HUES48 (cell line): ENCODE data around the gene MTIF3.

Experiments used
- H3K27ac ChIP-seq: one replicate; pipeline ENCODE4 v1.7.0; 2013; ENCODE audit warnings: low read depth, low read length, inconsistent platforms
- H3K27me3 ChIP-seq: 2 replicates; pipeline ENCODE4 v1.6.1; 2013; ENCODE audit warnings: mild to moderate bottlenecking, low read length; ENCODE audit not compliant: control insufficient read depth, insufficient read depth
- H3K36me3 ChIP-seq: 2 replicates; pipeline ENCODE4 v1.6.1; 2013; ENCODE audit warnings: low read length; ENCODE audit not compliant: control insufficient read depth, insufficient read depth
- H3K4me1 ChIP-seq: 2 replicates; pipeline ENCODE4 v1.6.1; 2013; ENCODE audit warnings: mild to moderate bottlenecking, low read length; ENCODE audit not compliant: control insufficient read depth, insufficient read depth
- H3K4me3 ChIP-seq: 2 replicates; pipeline ENCODE4 v1.5.1; 2013; ENCODE audit warnings: mild to moderate bottlenecking, low read depth, low read length
- H3K9ac ChIP-seq: 2 replicates; pipeline ENCODE4 v1.6.1; 2013; ENCODE audit warnings: mild to moderate bottlenecking, low read depth, low read length, moderate library complexity
- H3K9me3 ChIP-seq: 2 replicates; pipeline ENCODE4 v1.6.1; 2013; ENCODE audit warnings: low read length; ENCODE audit not compliant: control insufficient read depth, insufficient read depth

Gene MTIF3

GRCh38 chr13:27481766-27482165 is 31.4 kb upstream of the MTIF3 start:
- peaks cover 3% of the 10 kb centered on the region; the same call in 1 of the 2 replicates for H3K27me3 ChIP-seq
- peaks cover 3% of the 10 kb centered on the region; the same call in 1 of the 2 replicates for H3K4me1 ChIP-seq
- no peaks in the 10 kb centered on the region for H3K9me3 ChIP-seq
- H3K36me3 ChIP-seq = no peaks in the 10 kb centered on the region
- H3K4me3 ChIP-seq = no peak overlapping the region
- no peak overlapping the region for H3K27ac ChIP-seq
- H3K9ac ChIP-seq = no peak overlapping the region

- Histone ChIP-seq H3K9me3 (no peaks in the 10 kb centered on the region), H3K27ac (no peak overlapping the region), H3K4me3 (no peak overlapping the region), H3K27me3 (no peaks in the 10 kb centered on the region), H3K36me3 (no peaks in the 10 kb centered on the region), H3K4me1 (peaks cover 3% of the 10 kb centered on the region; the same call in 1 of the 2 replicates), H3K9ac (no peak overlapping the region)
Measured at GRCh38 chr13:27476943-27477703, 26.8 kb upstream of the MTIF3 start.

GRCh38 chr13:27474751-27475268 is 24.4 kb upstream of the MTIF3 start:
- Histone ChIP-seq H3K36me3 (no peaks in the 10 kb centered on the region), H3K27ac (no peak overlapping the region), H3K4me1 (no peaks in the 10 kb centered on the region), H3K9me3 (no peaks in the 10 kb centered on the region), H3K4me3 (no peak overlapping the region), H3K9ac (no peak overlapping the region), H3K27me3 (no peaks in the 10 kb centered on the region)

- no peak overlapping the region for H3K27ac ChIP-seq
- no peaks in the 10 kb centered on the region for H3K36me3 ChIP-seq
- no peak overlapping the region for H3K4me3 ChIP-seq
- no peak overlapping the region for H3K9ac ChIP-seq
- no peaks in the 10 kb centered on the region for H3K4me1 ChIP-seq
- no peaks in the 10 kb centered on the region for H3K27me3 ChIP-seq
- H3K9me3 ChIP-seq = no peaks in the 10 kb centered on the region
Measured at GRCh38 chr13:27472941-27473340, 22.6 kb upstream of the MTIF3 start.

GRCh38 chr13:27472441-27472840 is 22.1 kb upstream of the MTIF3 start:
- H3K36me3 ChIP-seq = no peaks in the 10 kb centered on the region
- H3K9ac ChIP-seq = no peak overlapping the region
- no peaks in the 10 kb centered on the region for H3K9me3 ChIP-seq
- H3K27ac ChIP-seq = no peak overlapping the region
- no peaks in the 10 kb centered on the region for H3K4me1 ChIP-seq
- H3K4me3 ChIP-seq = no peak overlapping the region
- H3K27me3 ChIP-seq = no peaks in the 10 kb centered on the region

- no peak overlapping the region for H3K4me3 ChIP-seq
Measured at GRCh38 chr13:27470075-27470820, 19.9 kb upstream of the MTIF3 start.

GRCh38 chr13:27466513-27466912 is 16.1 kb upstream of the MTIF3 start:
- Histone ChIP-seq H3K9ac (no peak overlapping the region), H3K9me3 (no peaks in the 10 kb centered on the region), H3K27me3 (no peaks in the 10 kb centered on the region), H3K4me1 (no peaks in the 10 kb centered on the region), H3K36me3 (no peaks in the 10 kb centered on the region), H3K4me3 (no peak overlapping the region), H3K27ac (no peak overlapping the region)

More at GRCh38 chr13:27470075-27470820, 19.9 kb upstream of the MTIF3 start:
- no peaks in the 10 kb centered on the region for H3K36me3 ChIP-seq
- no peak overlapping the region for H3K9ac ChIP-seq
- H3K9me3 ChIP-seq = no peaks in the 10 kb centered on the region
- no peaks in the 10 kb centered on the region for H3K4me1 ChIP-seq
- no peaks in the 10 kb centered on the region for H3K27me3 ChIP-seq
- H3K27ac ChIP-seq = no peak overlapping the region

GRCh38 chr13:27465611-27466010 is 15.2 kb upstream of the MTIF3 start:
- H3K27me3 ChIP-seq = no peaks in the 10 kb centered on the region
- no peak overlapping the region for H3K27ac ChIP-seq
- H3K36me3 ChIP-seq = no peaks in the 10 kb centered on the region
- H3K4me1 ChIP-seq = no peaks in the 10 kb centered on the region
- H3K9me3 ChIP-seq = no peaks in the 10 kb centered on the region
- no peak overlapping the region for H3K9ac ChIP-seq
- H3K4me3 ChIP-seq = no peak overlapping the region

GRCh38 chr13:27463500-27463899 is 13.1 kb upstream of the MTIF3 start:
- no peak overlapping the region for H3K4me3 ChIP-seq
- no peaks in the 10 kb centered on the region for H3K9me3 ChIP-seq
- no peaks in the 10 kb centered on the region for H3K4me1 ChIP-seq
- H3K9ac ChIP-seq = no peak overlapping the region
- H3K27ac ChIP-seq = no peak overlapping the region
- H3K36me3 ChIP-seq = no peaks in the 10 kb centered on the region
- no peaks in the 10 kb centered on the region for H3K27me3 ChIP-seq

- no peaks in the 10 kb centered on the region for H3K9me3 ChIP-seq
- no peak overlapping the region for H3K27ac ChIP-seq
- H3K4me3 ChIP-seq = no peak overlapping the region
- H3K4me1 ChIP-seq = no peaks in the 10 kb centered on the region
- no peaks in the 10 kb centered on the region for H3K27me3 ChIP-seq
- H3K9ac ChIP-seq = no peak overlapping the region
- H3K36me3 ChIP-seq = no peaks in the 10 kb centered on the region
Measured at GRCh38 chr13:27461940-27462584, 11.7 kb upstream of the MTIF3 start.
